Endothelial cell of umbilical vein (primary cell): ENCODE results near the gene NEDD4L.

ENCODE experiments used
- POLR2A ChIP-seq: IDR thresholded peaks from 2 replicates; pipeline ENCODE4 v1.6.1; 2012; ENCODE audit warnings: low read depth, mild to moderate bottlenecking, control low read depth, low read length
- POLR2AphosphoS5 ChIP-seq: IDR thresholded peaks from 2 replicates; pipeline ENCODE4 v1.6.1; 2012; ENCODE audit warnings: low read depth, mild to moderate bottlenecking, control low read depth, low read length, moderate library complexity; ENCODE audit not compliant: insufficient read depth
- TF ChIP-seq, protein P1 (sequence below), 2 donors: IDR thresholded peaks; 1 replicate in 1 of 2; 2 replicates in 1 of 2; pipeline ENCODE4 v1.5.1; 2011; ENCODE audit warnings: low read length in 2 of 2, mild to moderate bottlenecking in 2 of 2, moderate library complexity in 2 of 2, control low read depth in 1 of 2, inconsistent platforms in 1 of 2, low read depth in 1 of 2; ENCODE audit not compliant: insufficient read depth in 1 of 2; ENCODE audit errors: extremely low read depth in 1 of 2

DNA sequence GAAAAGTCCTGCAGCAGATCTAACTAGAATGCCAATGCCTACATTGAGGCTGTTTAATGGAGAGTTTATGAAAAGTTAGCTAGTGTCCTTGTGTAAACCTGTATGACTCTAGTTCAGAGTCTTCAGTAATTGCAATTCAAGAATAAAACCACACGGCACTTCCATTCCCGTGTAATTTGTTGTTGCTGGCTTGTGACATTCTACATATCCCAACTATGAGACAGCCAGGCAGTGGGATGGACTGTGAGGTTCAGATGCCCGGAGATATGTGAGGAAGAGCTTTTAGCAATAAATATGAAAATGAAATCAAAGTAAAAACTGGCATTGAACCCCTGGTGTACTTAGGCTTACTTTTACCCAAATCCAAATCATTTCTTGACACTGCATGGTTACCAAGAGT lies 263.4 kb downstream of the NEDD4L start:
- TF ChIP-seq POLR2AphosphoS5 (no peak), POLR2A (no peak)
- TF ChIP-seq, protein P1, sequence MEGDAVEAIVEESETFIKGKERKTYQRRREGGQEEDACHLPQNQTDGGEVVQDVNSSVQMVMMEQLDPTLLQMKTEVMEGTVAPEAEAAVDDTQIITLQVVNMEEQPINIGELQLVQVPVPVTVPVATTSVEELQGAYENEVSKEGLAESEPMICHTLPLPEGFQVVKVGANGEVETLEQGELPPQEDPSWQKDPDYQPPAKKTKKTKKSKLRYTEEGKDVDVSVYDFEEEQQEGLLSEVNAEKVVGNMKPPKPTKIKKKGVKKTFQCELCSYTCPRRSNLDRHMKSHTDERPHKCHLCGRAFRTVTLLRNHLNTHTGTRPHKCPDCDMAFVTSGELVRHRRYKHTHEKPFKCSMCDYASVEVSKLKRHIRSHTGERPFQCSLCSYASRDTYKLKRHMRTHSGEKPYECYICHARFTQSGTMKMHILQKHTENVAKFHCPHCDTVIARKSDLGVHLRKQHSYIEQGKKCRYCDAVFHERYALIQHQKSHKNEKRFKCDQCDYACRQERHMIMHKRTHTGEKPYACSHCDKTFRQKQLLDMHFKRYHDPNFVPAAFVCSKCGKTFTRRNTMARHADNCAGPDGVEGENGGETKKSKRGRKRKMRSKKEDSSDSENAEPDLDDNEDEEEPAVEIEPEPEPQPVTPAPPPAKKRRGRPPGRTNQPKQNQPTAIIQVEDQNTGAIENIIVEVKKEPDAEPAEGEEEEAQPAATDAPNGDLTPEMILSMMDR (IDR thresholded peaks at IDR 0.05; ENCODE audit: extremely low read depth in 1 of 2, insufficient read depth in 1 of 2, low read depth in 1 of 2, low read length in 2 of 2): no peak
